ENCODE results near the gene SPA17. TPM values are rescaled to one million over a fixed set of nuclear protein-coding genes. Genes with fewer than 3 reads are reported as not detected.

Gene SPA17
- total RNA-seq, 2 donors from 2014 or later: 8.4 to 10.7 TPM

GRCh38 chr11:124712392-124712791 is 38.7 kb downstream of the SPA17 start:
- DNase-seq: no peak
- Histone ChIP-seq H3K9ac (ENCODE audit: low read depth in 2 of 2, low read length in 2 of 2) (no peak overlapping the region), H3K27me3 (peaks cover 2% of the 10 kb centered on the region), H3K27ac (no peak overlapping the region), H3K9me3 (no peaks in the 10 kb centered on the region), H3K36me3 (no peaks in the 10 kb centered on the region), H3K4me3 (no peak overlapping the region), H3K4me1 (no peaks in the 10 kb centered on the region)
- TF ChIP-seq CTCF (IDR thresholded peaks at IDR 0.05): no peak
- intact Hi-C loops (cut with DNase I): no loop called here

- H3K36me3 ChIP-seq: no peaks in the 10 kb centered on the region
- no peak for TF ChIP-seq CTCF (IDR thresholded peaks at IDR 0.05)
- H3K4me1 ChIP-seq: peaks cover 8% of the 10 kb centered on the region
- H3K9ac ChIP-seq (ENCODE audit: low read depth in 2 of 2, low read length in 2 of 2): no peak overlapping the region
- H3K4me3 ChIP-seq: no peak overlapping the region
- no peak overlapping the region for H3K27ac ChIP-seq
- no peaks in the 10 kb centered on the region for H3K9me3 ChIP-seq
- intact Hi-C loops (cut with DNase I): no loop called here
- no peak for DNase-seq
- peaks cover 24% of the 10 kb centered on the region for H3K27me3 ChIP-seq
Observed at GRCh38 chr11:124716591-124716990, 42.9 kb downstream of the SPA17 start.

GRCh38 chr11:124717421-124717785 is 43.7 kb downstream of the SPA17 start:
- DNase-seq: no peak
- Histone ChIP-seq H3K27ac (no peak overlapping the region), H3K36me3 (no peaks in the 10 kb centered on the region), H3K9me3 (no peaks in the 10 kb centered on the region), H3K27me3 (peaks cover 24% of the 10 kb centered on the region), H3K9ac (ENCODE audit: low read depth in 2 of 2, low read length in 2 of 2) (no peak overlapping the region), H3K4me3 (no peak overlapping the region), H3K4me1 (peaks cover 8% of the 10 kb centered on the region)
- intact Hi-C loops (cut with DNase I): no loop called here
- TF ChIP-seq CTCF (IDR thresholded peaks at IDR 0.05): no peak

GRCh38 chr11:124717786-124718651 is 44.3 kb downstream of the SPA17 start:
- no peak for DNase-seq
- no peaks in the 10 kb centered on the region for H3K36me3 ChIP-seq
- peaks cover 8% of the 10 kb centered on the region for H3K4me1 ChIP-seq
- no peak overlapping the region for H3K27ac ChIP-seq
- TF ChIP-seq CTCF (IDR thresholded peaks at IDR 0.05): no peak
- H3K9me3 ChIP-seq: no peaks in the 10 kb centered on the region
- peak overlapping the region; percentile 38 for H3K4me3 ChIP-seq
- H3K27me3 ChIP-seq: peaks cover 24% of the 10 kb centered on the region
- H3K9ac ChIP-seq (ENCODE audit: low read depth in 2 of 2, low read length in 2 of 2): no peak overlapping the region
- intact Hi-C loops (cut with DNase I): no loop called here

GRCh38 chr11:124718801-124719200 is 45.1 kb downstream of the SPA17 start:
- H3K4me1 ChIP-seq: peaks cover 8% of the 10 kb centered on the region
- H3K9ac ChIP-seq (ENCODE audit: low read depth in 2 of 2, low read length in 2 of 2): no peak overlapping the region
- H3K27ac ChIP-seq: no peak overlapping the region
- DNase-seq: no peak
- intact Hi-C loops (cut with DNase I): no loop called here
- H3K4me3 ChIP-seq: no peak overlapping the region
- H3K9me3 ChIP-seq: no peaks in the 10 kb centered on the region
- H3K27me3 ChIP-seq: peaks cover 24% of the 10 kb centered on the region
- no peak for TF ChIP-seq CTCF (IDR thresholded peaks at IDR 0.05)
- H3K36me3 ChIP-seq: no peaks in the 10 kb centered on the region

Measured in colonic mucosa (tissue), 4 donors.